HepG2 (cell line): Measurements from ENCODE around the gene PBX1. TPM values are rescaled to one million over a fixed set of nuclear protein-coding genes. Genes with fewer than 3 reads are reported as not detected.

ENCODE experiments used
- GTF3A ChIP-seq: sonication (generic); formaldehyde crosslinking; conservative IDR thresholded peaks from 2 replicates; pipeline ENCODE4 v1.4.0; 2020; ENCODE audit warnings: mild to moderate bottlenecking, missing genetic modification reagents
- MYC ChIP-seq: sonication (generic); formaldehyde crosslinking; IDR thresholded peaks from 2 replicates; pipeline ENCODE4 v1.9.0; 2021; ENCODE audit warnings: missing genetic modification reagents, borderline replicate concordance
- RARG ChIP-seq: sonication (generic); formaldehyde crosslinking; IDR thresholded peaks from 2 replicates; pipeline ENCODE4 v1.4.0; 2020; ENCODE audit warnings: low read depth, mild to moderate bottlenecking, missing genetic modification reagents
- SNAPC5 ChIP-seq: sonication (generic); formaldehyde crosslinking; IDR thresholded peaks from 2 replicates; pipeline ENCODE4 v1.8.1; 2023; ENCODE audit warnings: mild to moderate bottlenecking, missing genetic modification reagents, borderline replicate concordance
- ZBTB40 ChIP-seq, 2 experiments: fragments of 450-650 bp in 1 of 2; sonication (generic) in 1 of 2; formaldehyde crosslinking in 1 of 2; IDR thresholded peaks; 2 replicates each; pipeline versions ENCODE4 v1.6.1 to v1.8.0; 2016 to 2022; ENCODE audit warnings: antibody characterized with exemption in 1 of 2, mild to moderate bottlenecking in 1 of 2, missing genetic modification reagents in 1 of 2
- ZC3H4 ChIP-seq: sonication (generic); formaldehyde crosslinking; IDR thresholded peaks from 2 replicates; pipeline ENCODE4 v1.4.0; 2020; ENCODE audit warnings: missing genetic modification reagents, borderline replicate concordance
- ZNF335 ChIP-seq: sonication (generic); formaldehyde crosslinking; IDR thresholded peaks from 2 replicates; pipeline ENCODE4 v1.4.0; 2020; ENCODE audit warnings: missing genetic modification reagents
- ZNF616 ChIP-seq: sonication (generic); formaldehyde crosslinking; IDR thresholded peaks from 2 replicates; pipeline ENCODE4 v1.5.0; 2020; ENCODE audit warnings: low read depth, mild to moderate bottlenecking, missing genetic modification reagents
- ZNF816 ChIP-seq: sonication (generic); formaldehyde crosslinking; IDR thresholded peaks from 2 replicates; pipeline ENCODE4 v1.8.0; 2022; ENCODE audit warnings: missing genetic modification reagents, mild to moderate bottlenecking, borderline replicate concordance
- polyA plus RNA-seq, 8 experiments: library from polyadenylated mRNA; depleted of rRNA in 3 of 8; stranded (reverse) in 7 of 8; unstranded in 1 of 8; fragments of >200 nt; fragmentation: Illumina TruSeq in 4 of 8; extraction: Trizol in 4 of 8; gene quantifications; 2 replicates each; pipeline versions ENCODE4 v1.2.1 to v1.2.3, GENCODE V29; 2011 to 2016; ENCODE audit warnings: low read depth in 4 of 8, missing spikeins in 1 of 8, mixed read lengths in 1 of 8; ENCODE audit not compliant: insufficient read depth in 1 of 8
- total RNA-seq, 5 experiments: library from RNA; depleted of rRNA; stranded (reverse); fragments of >200 nt; fragmentation: Illumina TruSeq; extraction: Trizol; gene quantifications; 2 replicates each; pipeline ENCODE4 v1.2.3, GENCODE V29; 2016; ENCODE audit warnings: low read depth in 1 of 5
- TF ChIP-seq, protein P1 (sequence below): sonication (generic); formaldehyde crosslinking; IDR thresholded peaks from 2 replicates; pipeline ENCODE4 v1.4.0; 2020; ENCODE audit warnings: missing genetic modification reagents; ENCODE audit errors: not compliant biosample characterization
- TF ChIP-seq, protein P2 (sequence below): sonication (generic); formaldehyde crosslinking; IDR thresholded peaks from 2 replicates; pipeline ENCODE4 v1.4.0; 2020; ENCODE audit warnings: missing genetic modification reagents
- TF ChIP-seq, protein P3 (sequence below): sonication (generic); formaldehyde crosslinking; IDR thresholded peaks from 2 replicates; pipeline ENCODE4 v1.4.0; 2020; ENCODE audit warnings: low read depth, mild to moderate bottlenecking, missing genetic modification reagents

PBX1 gene
- total and polyA plus RNA-seq, 2 of the 13 experiments (the other 11 are each of a cell fraction or from before 2014, with no cell fraction given): 0.24 TPM; not detected in 1

DNA sequence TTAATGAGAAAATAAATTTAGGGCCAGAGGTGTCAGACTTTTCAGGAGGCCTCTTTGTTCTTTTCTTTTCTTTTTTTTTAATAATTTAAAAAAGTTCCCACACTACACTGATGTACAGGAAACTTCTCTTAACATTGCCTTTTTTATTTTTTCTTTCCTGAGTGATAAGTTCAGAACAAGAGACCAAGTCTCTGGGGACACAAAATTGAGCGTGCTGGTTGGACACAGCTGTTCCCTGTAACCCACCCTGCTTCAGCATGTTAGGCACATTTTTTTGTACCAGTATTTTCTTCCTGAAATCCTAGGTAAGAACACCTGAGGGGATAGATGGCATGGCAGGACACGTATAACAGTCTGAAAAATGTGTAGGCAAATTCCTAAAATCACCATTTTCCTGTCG, 50.1 kb downstream of the PBX1 start (continued):
- no peak for TF ChIP-seq SNAPC5 (CRISPR knock-in tag)
- no peak for TF ChIP-seq MYC (CRISPR knock-in tag)
- no peak for TF ChIP-seq ZBTB40 (IDR thresholded peaks at IDR 0.05)
- no peak for TF ChIP-seq ZBTB40 (CRISPR knock-in tag; IDR thresholded peaks at IDR 0.05)
- TF ChIP-seq ZNF616 (CRISPR knock-in tag): no peak
- TF ChIP-seq, protein P1, sequence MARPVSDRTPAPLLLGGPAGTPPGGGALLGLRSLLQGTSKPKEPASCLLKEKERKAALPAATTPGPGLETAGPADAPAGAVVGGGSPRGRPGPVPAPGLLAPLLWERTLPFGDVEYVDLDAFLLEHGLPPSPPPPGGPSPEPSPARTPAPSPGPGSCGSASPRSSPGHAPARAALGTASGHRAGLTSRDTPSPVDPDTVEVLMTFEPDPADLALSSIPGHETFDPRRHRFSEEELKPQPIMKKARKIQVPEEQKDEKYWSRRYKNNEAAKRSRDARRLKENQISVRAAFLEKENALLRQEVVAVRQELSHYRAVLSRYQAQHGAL (CRISPR knock-in tag): no peak
- no peak for TF ChIP-seq GTF3A (CRISPR knock-in tag)
- TF ChIP-seq, protein P2, sequence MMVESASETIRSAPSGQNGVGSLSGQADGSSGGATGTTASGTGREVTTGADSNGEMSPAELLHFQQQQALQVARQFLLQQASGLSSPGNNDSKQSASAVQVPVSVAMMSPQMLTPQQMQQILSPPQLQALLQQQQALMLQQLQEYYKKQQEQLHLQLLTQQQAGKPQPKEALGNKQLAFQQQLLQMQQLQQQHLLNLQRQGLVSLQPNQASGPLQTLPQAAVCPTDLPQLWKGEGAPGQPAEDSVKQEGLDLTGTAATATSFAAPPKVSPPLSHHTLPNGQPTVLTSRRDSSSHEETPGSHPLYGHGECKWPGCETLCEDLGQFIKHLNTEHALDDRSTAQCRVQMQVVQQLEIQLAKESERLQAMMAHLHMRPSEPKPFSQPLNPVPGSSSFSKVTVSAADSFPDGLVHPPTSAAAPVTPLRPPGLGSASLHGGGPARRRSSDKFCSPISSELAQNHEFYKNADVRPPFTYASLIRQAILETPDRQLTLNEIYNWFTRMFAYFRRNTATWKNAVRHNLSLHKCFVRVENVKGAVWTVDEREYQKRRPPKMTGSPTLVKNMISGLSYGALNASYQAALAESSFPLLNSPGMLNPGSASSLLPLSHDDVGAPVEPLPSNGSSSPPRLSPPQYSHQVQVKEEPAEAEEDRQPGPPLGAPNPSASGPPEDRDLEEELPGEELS (CRISPR knock-in tag): no peak
- TF ChIP-seq, protein P3, sequence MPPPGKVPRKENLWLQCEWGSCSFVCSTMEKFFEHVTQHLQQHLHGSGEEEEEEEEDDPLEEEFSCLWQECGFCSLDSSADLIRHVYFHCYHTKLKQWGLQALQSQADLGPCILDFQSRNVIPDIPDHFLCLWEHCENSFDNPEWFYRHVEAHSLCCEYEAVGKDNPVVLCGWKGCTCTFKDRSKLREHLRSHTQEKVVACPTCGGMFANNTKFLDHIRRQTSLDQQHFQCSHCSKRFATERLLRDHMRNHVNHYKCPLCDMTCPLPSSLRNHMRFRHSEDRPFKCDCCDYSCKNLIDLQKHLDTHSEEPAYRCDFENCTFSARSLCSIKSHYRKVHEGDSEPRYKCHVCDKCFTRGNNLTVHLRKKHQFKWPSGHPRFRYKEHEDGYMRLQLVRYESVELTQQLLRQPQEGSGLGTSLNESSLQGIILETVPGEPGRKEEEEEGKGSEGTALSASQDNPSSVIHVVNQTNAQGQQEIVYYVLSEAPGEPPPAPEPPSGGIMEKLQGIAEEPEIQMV: no peak
- TF ChIP-seq ZNF335 (CRISPR knock-in tag): no peak
- no peak for TF ChIP-seq ZC3H4
- TF ChIP-seq RARG: no peak
- TF ChIP-seq ZNF816 (CRISPR knock-in tag): no peak
